Measurements from ENCODE around the gene GUK1.

GUK1 gene, protein sequence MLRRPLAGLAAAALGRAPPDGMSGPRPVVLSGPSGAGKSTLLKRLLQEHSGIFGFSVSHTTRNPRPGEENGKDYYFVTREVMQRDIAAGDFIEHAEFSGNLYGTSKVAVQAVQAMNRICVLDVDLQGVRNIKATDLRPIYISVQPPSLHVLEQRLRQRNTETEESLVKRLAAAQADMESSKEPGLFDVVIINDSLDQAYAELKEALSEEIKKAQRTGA
- long read RNA-seq, transcript GUK1-210 (8 exons, 990 nt): major isoform, 65 of 126 reads
- long read RNA-seq, transcript GUK1-208 (7 exons, 842 nt): minor isoform, 7 of 126 reads
- long read RNA-seq, transcript GUK1-201 (9 exons, 1,084 nt): minor isoform, 11 of 126 reads
- long read RNA-seq, partial matches to known transcripts: 2 of 126 reads
- long read RNA-seq, other reads (novel, unspliced or antisense): 35 of 126 reads

DNA sequence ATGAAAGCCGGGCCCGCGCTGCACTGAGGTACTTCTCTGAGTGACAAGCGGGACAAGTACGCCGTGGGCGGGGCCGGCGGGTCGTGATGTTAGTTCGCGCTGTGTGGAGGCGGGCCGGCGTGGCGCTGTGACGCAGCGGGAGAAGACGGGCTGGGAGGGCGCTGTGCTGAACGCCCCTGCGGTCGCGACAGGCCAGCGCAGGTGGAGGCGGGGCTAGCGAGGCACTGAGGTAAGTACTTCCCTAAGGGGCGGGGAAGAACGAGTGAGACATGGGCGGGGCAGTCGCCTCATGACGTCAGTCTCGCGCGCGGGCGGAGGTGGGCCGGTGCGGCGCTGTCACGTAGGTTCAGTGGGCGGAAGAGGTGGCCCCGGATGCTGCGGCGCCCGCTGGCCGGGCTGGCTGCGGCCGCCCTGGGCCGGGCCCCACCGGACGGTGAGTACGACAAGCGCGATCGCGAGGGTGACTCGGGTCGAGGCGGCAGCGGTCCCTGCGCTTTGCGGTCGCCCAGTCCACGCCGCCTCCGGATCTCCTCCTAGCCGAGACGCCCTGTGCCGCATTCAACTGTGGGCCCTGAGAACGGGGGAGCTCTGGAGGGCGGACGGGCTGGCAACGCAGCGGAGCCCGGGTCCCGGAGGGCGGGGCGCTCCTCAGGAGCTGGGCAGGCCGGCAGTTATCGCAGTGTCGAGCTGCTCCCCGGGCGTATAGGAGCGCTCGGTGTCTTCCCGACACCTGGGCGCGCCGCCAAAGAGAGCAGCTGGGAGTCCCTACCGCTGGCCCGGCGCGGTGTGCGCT, at the start of gene GUK1:
Gene GUK1 (plus strand): TSS at position 349 of the 793 bp plus-strand sequence. CDS start 24 bp downstream, at position 373.
- peak; percentile 100 for DNase-seq (ENCODE audit: low read depth in 1 of 2, low spot score in 1 of 2)
- H3K27me3 ChIP-seq (ENCODE audit: insufficient read depth, poor library complexity, severe bottlenecking): no peaks in the 10 kb centered on the region
- no peak for TF ChIP-seq CTCF (IDR thresholded peaks at IDR 0.05; ENCODE audit: insufficient read depth, low read length)
- no peak; the same call in 1 of the 2 replicates for TF ChIP-seq POLR2AphosphoS5 (IDR thresholded peaks at IDR 0.05; ENCODE audit: low read depth)
- peak; percentile 1; the same call in 1 of the 2 replicates for TF ChIP-seq SPI1 (IDR thresholded peaks at IDR 0.05; ENCODE audit: borderline replicate concordance, low read depth)
- TF ChIP-seq GABPA (IDR thresholded peaks at IDR 0.05; ENCODE audit: low read depth): 0 out of 2 replicates have a peak, but pooled peaks have one; percentile 37
- peak within 1 kb of the TSS; percentile 78 for H3K27ac ChIP-seq (replicated peaks)
- peak within 1 kb of the TSS; percentile 97 for H3K4me3 ChIP-seq (replicated peaks; ENCODE audit: insufficient read depth, low read length)

- DNase-seq (ENCODE audit: low read depth in 1 of 2, low spot score in 1 of 2): no peak
- no peak for TF ChIP-seq REST (IDR thresholded peaks at IDR 0.05; ENCODE audit: insufficient replicate concordance, low read depth)
- TF ChIP-seq CTCF (IDR thresholded peaks at IDR 0.05; ENCODE audit: insufficient read depth, low read length): no peak
- no peak for TF ChIP-seq GABPA (IDR thresholded peaks at IDR 0.05; ENCODE audit: low read depth)
- Histone ChIP-seq H3K27me3 (ENCODE audit: insufficient read depth, poor library complexity, severe bottlenecking) (no peaks in the 10 kb centered on the region), H3K27ac (replicated peaks) (no peak overlapping the region), H3K4me3 (replicated peaks; ENCODE audit: insufficient read depth, low read length) (no peak overlapping the region)
Measured at GRCh38 chr1:228090613-228091081, 49.4 kb upstream of the GUK1 start.

DNA sequence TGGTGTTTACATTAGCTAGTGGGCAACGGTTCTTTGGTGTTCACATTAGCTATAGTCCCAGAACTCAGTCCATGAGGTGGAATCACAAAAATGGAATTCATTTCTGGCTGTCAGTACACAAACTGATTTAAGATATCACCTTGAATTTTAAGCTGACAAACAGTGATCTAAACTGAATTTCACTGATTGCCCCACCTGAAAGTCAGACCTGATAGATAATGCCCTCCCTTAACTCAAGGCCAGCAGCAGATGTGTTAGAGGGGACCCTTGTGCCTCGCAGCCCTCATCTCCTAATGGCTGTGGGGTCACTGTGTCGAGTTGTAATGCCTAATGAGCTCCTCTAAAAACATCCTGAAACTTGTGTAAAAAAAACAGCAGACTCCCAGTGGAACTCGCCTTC, 49.0 kb upstream of the GUK1 start:
- DNase-seq (ENCODE audit: low read depth in 1 of 2, low spot score in 1 of 2): no peak
- TF ChIP-seq REST (IDR thresholded peaks at IDR 0.05; ENCODE audit: insufficient replicate concordance, low read depth) (no peak), SPI1 (IDR thresholded peaks at IDR 0.05; ENCODE audit: borderline replicate concordance, low read depth) (no peak), POLR2AphosphoS5 (IDR thresholded peaks at IDR 0.05; ENCODE audit: low read depth) (no peak), CTCF (IDR thresholded peaks at IDR 0.05; ENCODE audit: insufficient read depth, low read length) (no peak), GABPA (IDR thresholded peaks at IDR 0.05; ENCODE audit: low read depth) (no peak)
- H3K27ac ChIP-seq (replicated peaks): no peak overlapping the region
- no peak overlapping the region for H3K4me3 ChIP-seq (replicated peaks; ENCODE audit: insufficient read depth, low read length)
- no peaks in the 10 kb centered on the region for H3K27me3 ChIP-seq (ENCODE audit: insufficient read depth, poor library complexity, severe bottlenecking)

Data from HL-60 (cell line).